Measurements from ENCODE around the gene ACTL10. TPM values are rescaled to one million over a fixed set of nuclear protein-coding genes. Genes with fewer than 3 reads are reported as not detected.

Gene ACTL10
- total RNA-seq, 4 donors from 2014 or later = 2.1 to 10.2 (median 3.7) TPM

GRCh38 chr20:33676121-33676520 is 9.4 kb downstream of the ACTL10 start:
- 90 to 93% methylated on average over 11 of the region's 11 CpGs for WGBS, 2 donors
- intact Hi-C loops (cut with DNase I; ENCODE audit: low total_unique reads) = no loop called here
- no peak for TF ChIP-seq CTCF (IDR thresholded peaks at IDR 0.05)
- no peak for TF ChIP-seq POLR2A (IDR thresholded peaks at IDR 0.05)
- H3K4me3 ChIP-seq (ENCODE audit: low read depth, poor library complexity, severe bottlenecking) = no peak overlapping the region
- DNase-seq (ENCODE audit: low spot score in 2 of 2) = peak in 1 of 2 donors; percentile 86

GRCh38 chr20:33676652-33677645 is 10.2 kb downstream of the ACTL10 start:
- intact Hi-C loops (cut with DNase I; ENCODE audit: low total_unique reads) = no loop called here
- WGBS, 2 donors = 92 to 94% methylated on average over 31 of the region's 31 CpGs

GRCh38 chr20:33677991-33678702 is 11.4 kb downstream of the ACTL10 start:
- DNase-seq (ENCODE audit: low spot score in 2 of 2) = peak in 1 of 2 donors; percentile 72
- intact Hi-C loops (cut with DNase I; ENCODE audit: low total_unique reads) = no loop called here
- TF ChIP-seq CTCF (IDR thresholded peaks at IDR 0.05) (no peak), POLR2A (IDR thresholded peaks at IDR 0.05) (no peak)
- no peak overlapping the region for H3K4me3 ChIP-seq (ENCODE audit: low read depth, poor library complexity, severe bottlenecking)
- WGBS, 2 donors = 68 to 74% methylated on average over 12 to 15 of the region's 15 CpGs

More at GRCh38 chr20:33676652-33677645, 10.2 kb downstream of the ACTL10 start:
- peak in 1 of 2 donors; percentile 83 for DNase-seq (ENCODE audit: low spot score in 2 of 2)
- no peak overlapping the region for H3K4me3 ChIP-seq (ENCODE audit: low read depth, poor library complexity, severe bottlenecking)
- TF ChIP-seq POLR2A (IDR thresholded peaks at IDR 0.05) (no peak), CTCF (IDR thresholded peaks at IDR 0.05) (no peak)

GRCh38 chr20:33679758-33680485 is 13.2 kb downstream of the ACTL10 start:
- TF ChIP-seq CTCF (IDR thresholded peaks at IDR 0.05) = no peak
- no peak for TF ChIP-seq POLR2A (IDR thresholded peaks at IDR 0.05)
- DNase-seq (ENCODE audit: low spot score in 2 of 2) = no peak
- H3K4me3 ChIP-seq (ENCODE audit: low read depth, poor library complexity, severe bottlenecking) = no peak overlapping the region
- 85 to 90% methylated on average over 8 to 20 of the region's 20 CpGs for WGBS, 2 donors
- intact Hi-C loops (cut with DNase I; ENCODE audit: low total_unique reads) = no loop called here

- no peak for DNase-seq (ENCODE audit: low spot score in 2 of 2)
- 89 to 90% methylated on average over 2 of the region's 2 CpGs for WGBS, 2 donors
Observed at GRCh38 chr20:33680686-33681085, 13.9 kb downstream of the ACTL10 start.

More at GRCh38 chr20:33680686-33681085, 13.9 kb downstream of the ACTL10 start:
- TF ChIP-seq POLR2A (IDR thresholded peaks at IDR 0.05) (no peak), CTCF (IDR thresholded peaks at IDR 0.05) (no peak)
- intact Hi-C loops (cut with DNase I; ENCODE audit: low total_unique reads) = no loop called here
- no peak overlapping the region for H3K4me3 ChIP-seq (ENCODE audit: low read depth, poor library complexity, severe bottlenecking)
